OCI-LY7 (cell line): Measurements from ENCODE around the gene SMIM31. TPM values are rescaled to one million over a fixed set of nuclear protein-coding genes. Genes with fewer than 3 reads are reported as not detected.

ENCODE experiments used
- BruUV-seq: library from RNA; stranded (reverse); fragments of 400-500 nt; replicated peaks from 2 replicates; lab custom pipeline; 2021; lab: Mats Ljungman, UMichigan
- CTCF ChIA-PET: fragments of 300-600 bp; sonication (Branson Sonifier 250); formaldehyde crosslinking; loops from one replicate; lab custom pipeline; 2022; ENCODE audit warnings: antibody characterized with exemption; ENCODE audit not compliant: unreplicated experiment; lab: Charles Lee
- POLR2A ChIA-PET: fragments of 300-600 bp; sonication (Branson Sonifier 250); formaldehyde crosslinking; loops from one replicate; lab custom pipeline; 2022; ENCODE audit warnings: antibody characterized with exemption; lab: Charles Lee
- DNase-seq: peaks from one replicate; pipeline ENCODE4 v3.0.0-alpha.2; 2015; ENCODE audit warnings: low spot score
- H2AFZ ChIP-seq: fragments of 200-600 bp; sonication (generic), shearing (Covaris generic); 2 replicates; pipeline ENCODE4 v1.6.1; 2014; ENCODE audit warnings: mild to moderate bottlenecking, antibody characterized with exemption, low read length, moderate library complexity
- H3K27ac ChIP-seq: fragments of 200-600 bp; sonication (generic); 2 replicates; pipeline ENCODE4 v1.5.1; 2014; ENCODE audit warnings: mixed run types, low read depth, mild to moderate bottlenecking, moderate library complexity, low read length, inconsistent platforms; ENCODE audit not compliant: poor library complexity, severe bottlenecking
- H3K36me3 ChIP-seq: fragments of 200-600 bp; sonication (generic); 2 replicates; pipeline ENCODE4 v1.6.1; 2014; ENCODE audit warnings: mild to moderate bottlenecking, antibody characterized with exemption, low read length, moderate library complexity, mixed read lengths; ENCODE audit not compliant: insufficient read depth
- H3K4me1 ChIP-seq: fragments of 200-600 bp; sonication (generic); 2 replicates; pipeline ENCODE4 v1.5.1; 2014; ENCODE audit warnings: mild to moderate bottlenecking, low read length; ENCODE audit not compliant: insufficient read depth, poor library complexity, severe bottlenecking
- H3K4me2 ChIP-seq: fragments of 200-600 bp; sonication (generic); 2 replicates; pipeline ENCODE4 v1.6.1; 2014; ENCODE audit warnings: mild to moderate bottlenecking, low read length
- H3K4me3 ChIP-seq: fragments of 200-600 bp; sonication (generic); 2 replicates; pipeline ENCODE4 v1.5.1; 2014; ENCODE audit warnings: mild to moderate bottlenecking, low read depth, low read length; ENCODE audit not compliant: poor library complexity, severe bottlenecking
- H3K79me2 ChIP-seq: fragments of 200-600 bp; sonication (generic); 2 replicates; pipeline ENCODE4 v1.6.1; 2016; ENCODE audit warnings: low read depth, mild to moderate bottlenecking, low read length, moderate library complexity, mixed read lengths; ENCODE audit not compliant: insufficient read depth
- H3K9me2 ChIP-seq: fragments of 200-600 bp; sonication (generic); 2 replicates; pipeline ENCODE4 v1.6.1; 2016; ENCODE audit warnings: mild to moderate bottlenecking, low read length, mixed read lengths; ENCODE audit not compliant: insufficient read depth
- H3K9me3 ChIP-seq: fragments of 200-600 bp; sonication (generic); 2 replicates; pipeline ENCODE4 v1.6.1; 2014; ENCODE audit warnings: mild to moderate bottlenecking, mixed run types, low read length, mixed read lengths
- H4K20me1 ChIP-seq: fragments of 200-600 bp; sonication (generic); 2 replicates; pipeline ENCODE4 v1.6.1; 2014; ENCODE audit warnings: mild to moderate bottlenecking, antibody characterized with exemption, low read length, moderate library complexity, mixed read lengths; ENCODE audit not compliant: insufficient read depth
- CTCF ChIP-seq: fragments of 200-600 bp; sonication (generic); conservative IDR thresholded peaks from 2 replicates; pipeline ENCODE4 v1.5.1; 2014; ENCODE audit warnings: mild to moderate bottlenecking, antibody characterized with exemption, low read length, moderate library complexity, mixed read lengths
- EZH2phosphoT487 ChIP-seq: fragments of 200-600 bp; sonication (generic); IDR thresholded peaks from 2 replicates; pipeline ENCODE4 v1.6.1; 2018; ENCODE audit warnings: low read depth, borderline replicate concordance, mild to moderate bottlenecking, mixed run types, antibody characterized with exemption, low read length, moderate library complexity, mixed read lengths
- intact Hi-C: fragments of 100-400 bp; cut with micrococcal nuclease; formaldehyde crosslinking; loops from one replicate; pipeline ENCODE4 v1.10.0; 2022; ENCODE audit not compliant: unreplicated experiment
- total RNA-seq, 2 experiments: library from RNA; depleted of rRNA in 1 of 2; stranded (reverse); fragments of >200 nt in 1 of 2; shearing (Covaris generic) in 1 of 2; gene quantifications; 2 replicates each; pipeline ENCODE4 v1.2.3, GENCODE V29; 2014 to 2022

The SMIM31 gene
- total RNA-seq, 2 experiments from 2014 or later: not detected

GRCh38 chr4:164718827-164719226 is 35.1 kb upstream of the SMIM31 start:
- H3K79me2 ChIP-seq: no peaks in the 10 kb centered on the region
- TF ChIP-seq CTCF (no peak), EZH2phosphoT487 (no peak)
- no TSS peak for BruUV-seq
- no peaks in the 10 kb centered on the region for H3K4me1 ChIP-seq
- ChIA-PET POLR2A (no interaction called here), CTCF (no interaction called here)
- no peak overlapping the region for H3K4me2 ChIP-seq
- no peak overlapping the region for H3K27ac ChIP-seq
- no peaks in the 10 kb centered on the region for H3K9me2 ChIP-seq
- intact Hi-C loops: no loop called here
- H3K9me3 ChIP-seq: no peaks in the 10 kb centered on the region
- no peak overlapping the region for H2AFZ ChIP-seq
- H3K4me3 ChIP-seq: no peak overlapping the region
- no peak for DNase-seq
- no peaks in the 10 kb centered on the region for H3K36me3 ChIP-seq
- no peaks in the 10 kb centered on the region for H4K20me1 ChIP-seq

GRCh38 chr4:164725066-164725465 is 28.9 kb upstream of the SMIM31 start:
- CTCF ChIA-PET: no interaction called here

More at GRCh38 chr4:164725066-164725465, 28.9 kb upstream of the SMIM31 start:
- Histone ChIP-seq H2AFZ (no peak overlapping the region), H3K4me2 (no peak overlapping the region), H3K79me2 (no peaks in the 10 kb centered on the region), H3K27ac (no peak overlapping the region), H3K9me3 (no peaks in the 10 kb centered on the region), H3K36me3 (no peaks in the 10 kb centered on the region), H3K4me3 (no peak overlapping the region), H3K9me2 (no peaks in the 10 kb centered on the region), H3K4me1 (no peaks in the 10 kb centered on the region), H4K20me1 (no peaks in the 10 kb centered on the region)
- no peak for DNase-seq
- POLR2A ChIA-PET: no interaction called here
- TF ChIP-seq EZH2phosphoT487 (no peak), CTCF (no peak)
- intact Hi-C loops: no loop called here
- no TSS peak for BruUV-seq
